Thyroid gland (tissue), 4 donors: ENCODE data around the gene SELENON.

Source experiments
- POLR2A ChIP-seq, 2 donors: fragments of 450-650 bp; IDR thresholded peaks; one replicate each; pipeline ENCODE4 v1.6.1; 2017; ENCODE audit warnings: antibody characterized with exemption in 2 of 2, mild to moderate bottlenecking in 2 of 2, moderate library complexity in 1 of 2
- TF ChIP-seq, protein P1 (sequence below), 6 experiments: fragments of 200-600 bp in 3 of 6; fragments of 450-650 bp in 3 of 6; sonication (generic) in 3 of 6; IDR thresholded peaks; one replicate each; pipeline ENCODE4 v1.5.1; 2016 to 2019; ENCODE audit warnings: antibody characterized with exemption in 6 of 6, mild to moderate bottlenecking in 2 of 6, inconsistent platforms in 1 of 6, moderate library complexity in 1 of 6

DNA sequence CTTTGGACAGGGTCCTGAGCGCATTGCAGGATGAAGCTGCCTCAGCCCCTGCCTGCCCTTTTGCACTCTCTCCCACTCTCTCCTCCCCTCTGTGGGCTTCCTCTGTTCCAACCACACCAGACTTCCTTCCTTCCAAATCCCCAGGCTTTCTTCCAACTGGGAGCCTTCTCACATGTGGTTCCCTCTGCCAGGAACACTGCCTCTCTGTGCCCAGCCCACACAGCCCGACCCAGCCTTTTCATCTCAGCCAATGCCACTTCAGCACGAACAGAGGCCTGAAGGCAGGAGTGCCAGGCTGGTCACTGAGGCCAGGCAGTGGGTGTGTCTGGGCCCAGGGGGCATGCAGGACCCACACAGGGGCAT lies 5.9 kb downstream of the SELENON start:
- TF ChIP-seq POLR2A (IDR thresholded peaks at IDR 0.05) = no peak
- TF ChIP-seq, protein P1, sequence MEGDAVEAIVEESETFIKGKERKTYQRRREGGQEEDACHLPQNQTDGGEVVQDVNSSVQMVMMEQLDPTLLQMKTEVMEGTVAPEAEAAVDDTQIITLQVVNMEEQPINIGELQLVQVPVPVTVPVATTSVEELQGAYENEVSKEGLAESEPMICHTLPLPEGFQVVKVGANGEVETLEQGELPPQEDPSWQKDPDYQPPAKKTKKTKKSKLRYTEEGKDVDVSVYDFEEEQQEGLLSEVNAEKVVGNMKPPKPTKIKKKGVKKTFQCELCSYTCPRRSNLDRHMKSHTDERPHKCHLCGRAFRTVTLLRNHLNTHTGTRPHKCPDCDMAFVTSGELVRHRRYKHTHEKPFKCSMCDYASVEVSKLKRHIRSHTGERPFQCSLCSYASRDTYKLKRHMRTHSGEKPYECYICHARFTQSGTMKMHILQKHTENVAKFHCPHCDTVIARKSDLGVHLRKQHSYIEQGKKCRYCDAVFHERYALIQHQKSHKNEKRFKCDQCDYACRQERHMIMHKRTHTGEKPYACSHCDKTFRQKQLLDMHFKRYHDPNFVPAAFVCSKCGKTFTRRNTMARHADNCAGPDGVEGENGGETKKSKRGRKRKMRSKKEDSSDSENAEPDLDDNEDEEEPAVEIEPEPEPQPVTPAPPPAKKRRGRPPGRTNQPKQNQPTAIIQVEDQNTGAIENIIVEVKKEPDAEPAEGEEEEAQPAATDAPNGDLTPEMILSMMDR (IDR thresholded peaks at IDR 0.05) = no peak
